Activated CD4-positive, alpha-beta T cell treated with anti-CD3 and anti-CD28 coated beads for 24 hours (primary cell): ENCODE measurements around the gene INTS13.
"Not testable (repeated sequence)": the region's sequence is repeated elsewhere in the genome, so short reads cannot be mapped to it uniquely, and the experiment has no call there.

Experiments
- DNase-seq, 2 donors: peaks; one replicate each; pipeline ENCODE4 v3.0.0-alpha.2; 2020; ENCODE audit warnings: low read depth in 2 of 2

The INTS13 gene

DNA sequence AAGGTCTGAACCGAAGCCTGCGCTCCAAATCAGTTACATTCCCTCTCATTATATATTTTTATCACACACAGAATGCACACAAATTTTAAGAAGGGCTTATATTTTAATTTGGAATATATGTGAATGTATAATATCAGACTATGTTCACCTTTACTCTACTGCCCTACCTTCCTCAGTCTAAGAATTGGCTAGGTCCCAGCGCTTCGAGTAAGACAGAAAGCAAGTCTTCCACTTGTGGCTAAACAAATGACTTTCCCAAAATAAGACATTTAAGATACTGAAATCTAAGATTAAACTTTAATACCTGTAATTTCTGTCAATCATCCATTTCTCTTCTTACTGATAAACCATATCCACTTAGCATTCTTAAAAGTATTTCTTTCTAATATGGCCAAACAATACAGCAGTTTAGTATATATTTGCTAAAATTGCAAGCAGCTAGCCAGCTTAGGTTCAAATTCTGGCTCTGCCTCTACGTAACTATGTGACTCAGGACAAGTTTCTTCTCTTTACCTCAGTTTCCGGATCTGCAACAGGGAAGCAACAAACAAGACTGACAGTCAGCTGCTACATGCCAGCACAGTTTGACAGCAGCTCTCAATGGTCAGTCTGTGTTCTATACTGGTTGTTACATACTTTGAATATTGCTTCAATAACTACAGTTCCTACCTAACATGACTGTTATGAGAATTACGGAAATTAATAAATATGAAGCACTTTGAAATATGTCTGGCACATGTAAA, 2.0 kb downstream of the INTS13 start:
- no peak for DNase-seq

GRCh38 chr12:26929590-26929989, 8.2 kb downstream of the INTS13 start:
- no peak for DNase-seq

DNA sequence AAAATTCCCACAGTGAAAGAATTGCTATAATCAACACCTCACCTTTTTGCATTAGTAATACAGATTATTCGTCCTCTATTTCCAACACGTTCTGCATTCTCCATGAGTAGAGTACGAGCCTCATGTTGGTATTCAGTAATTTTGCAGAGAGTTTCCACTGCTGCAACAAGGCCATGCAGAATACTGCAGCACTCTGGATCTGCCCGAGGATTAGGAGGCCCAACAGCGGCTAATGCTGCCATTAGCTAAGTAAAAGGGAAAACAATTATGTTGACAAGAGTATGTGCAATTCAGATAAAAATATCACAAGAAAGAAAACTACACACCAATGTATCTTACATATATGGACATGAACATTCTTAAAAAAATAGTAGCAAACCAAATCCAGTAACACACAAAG, 9.1 kb downstream of the INTS13 start:
- DNase-seq, result no peak

- no peak for DNase-seq
Measured at GRCh38 chr12:26921886-26922285, 15.9 kb downstream of the INTS13 start.

DNA sequence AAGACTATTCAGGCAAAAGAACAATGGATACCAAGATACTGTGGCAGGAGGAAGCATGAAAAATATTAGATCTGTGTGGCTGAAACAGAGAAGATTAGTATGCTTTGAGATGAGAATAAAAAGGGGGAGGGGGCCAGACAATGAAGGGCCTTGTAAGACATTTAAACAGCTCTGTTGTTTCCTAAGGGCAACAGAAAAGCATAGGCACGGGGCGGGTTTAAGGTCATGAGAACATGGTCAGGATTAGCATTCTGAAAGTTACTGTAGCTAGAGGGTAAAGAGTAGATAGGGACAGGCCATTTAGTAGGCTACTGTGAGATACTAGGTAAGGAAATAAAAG, 18.6 kb downstream of the INTS13 start:
- DNase-seq, result no peak

- DNase-seq, result no peak
Measured at GRCh38 chr12:26918321-26919215, 19.2 kb downstream of the INTS13 start.

GRCh38 chr12:26906704-26907103, 31.1 kb downstream of the INTS13 start:
- DNase-seq, result no peak

- no peak for DNase-seq
Measured at GRCh38 chr12:26906024-26906423, 31.8 kb downstream of the INTS13 start.

DNA sequence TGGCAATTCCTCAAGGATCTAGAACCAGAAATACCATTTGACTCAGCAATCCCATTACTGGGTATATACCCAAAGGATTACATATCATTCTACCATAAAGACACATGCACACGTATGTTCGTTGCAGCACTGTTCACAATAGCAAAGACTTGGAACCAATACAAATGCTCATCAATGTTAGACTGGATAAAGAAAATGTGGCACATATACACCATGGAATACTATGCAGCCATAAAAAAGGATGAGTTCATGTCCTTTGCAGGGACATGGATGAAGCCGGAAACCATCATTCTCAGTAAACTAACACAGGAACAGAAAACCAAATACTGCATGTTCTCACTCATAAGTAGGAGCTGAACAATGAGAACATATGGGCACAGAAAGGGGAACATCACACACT, 34.4 kb downstream of the INTS13 start:
- DNase-seq, result not testable (repeated sequence)

DNA sequence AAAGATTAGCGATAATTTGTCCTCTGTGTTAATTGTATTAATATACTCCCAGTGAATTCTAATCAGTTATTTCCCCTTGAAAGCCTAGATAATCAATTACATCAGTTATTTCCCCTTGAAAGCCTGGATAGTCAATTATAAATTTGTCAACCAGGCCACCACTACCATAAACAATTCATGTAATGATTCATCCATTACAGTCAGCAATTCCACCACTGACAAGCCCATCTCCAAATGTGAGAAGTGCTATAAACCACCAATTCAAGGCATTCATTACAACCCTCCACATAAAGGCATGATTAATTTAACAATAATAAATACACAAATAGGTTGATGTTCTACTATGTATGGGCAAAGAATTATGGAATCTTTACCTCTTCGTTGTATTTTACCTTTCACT, 40.9 kb downstream of the INTS13 start:
- DNase-seq, result no peak

- DNase-seq, result no peak
Measured at GRCh38 chr12:26895672-26896071, 42.1 kb downstream of the INTS13 start.

GRCh38 chr12:26891704-26892103, 46.1 kb downstream of the INTS13 start:
- DNase-seq, result no peak

DNA sequence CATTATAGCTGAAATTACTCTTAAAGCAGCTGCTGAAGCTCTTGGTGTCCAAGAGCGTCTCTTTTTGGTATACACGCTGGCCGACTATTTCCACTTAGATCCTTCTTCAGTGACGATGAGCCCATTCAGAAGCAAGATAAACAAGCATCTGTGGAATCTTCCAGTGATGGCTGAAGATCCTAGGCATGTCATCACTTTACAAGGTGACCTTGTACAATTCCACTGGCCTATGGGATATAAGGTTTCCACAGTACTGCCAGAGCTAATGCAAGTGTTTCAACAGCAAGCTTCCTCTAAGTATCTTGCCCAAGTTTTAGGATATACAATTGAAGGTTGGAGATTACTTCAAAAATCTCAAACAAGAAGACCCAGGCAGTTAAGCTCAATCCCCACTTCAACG, 47.0 kb downstream of the INTS13 start:
- no peak for DNase-seq

- peak; percentile 68 to 77 for DNase-seq
Measured at GRCh38 chr12:26884765-26885576, 52.8 kb downstream of the INTS13 start.

- no peak for DNase-seq
Measured at GRCh38 chr12:26880625-26881024, 57.2 kb downstream of the INTS13 start.

DNA sequence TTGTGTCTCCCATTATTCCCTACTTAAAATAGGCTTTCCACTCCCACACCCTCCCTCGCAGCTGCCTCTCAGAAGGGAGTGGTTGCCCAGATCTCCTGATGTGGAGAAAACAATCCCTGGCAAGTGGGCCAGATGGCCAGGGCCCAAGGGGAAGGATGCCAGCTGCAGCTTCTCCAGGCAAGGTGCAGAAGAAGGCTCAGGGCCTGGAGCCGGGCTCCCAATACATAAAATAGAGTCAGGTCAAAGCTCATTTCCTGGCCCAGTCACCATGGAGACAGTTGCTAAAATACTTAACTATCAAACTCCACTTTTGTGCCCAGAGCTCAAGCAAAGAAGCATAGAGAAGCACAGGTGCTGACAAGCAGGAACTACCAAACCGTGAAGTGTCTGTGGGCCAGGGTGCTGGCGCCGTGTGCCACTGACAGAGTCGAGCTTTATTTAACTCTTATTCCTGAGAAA, 59.1 kb downstream of the INTS13 start:
- DNase-seq, result no peak

GRCh38 chr12:26874501-26875296, 63.1 kb downstream of the INTS13 start:
- no peak for DNase-seq

DNA sequence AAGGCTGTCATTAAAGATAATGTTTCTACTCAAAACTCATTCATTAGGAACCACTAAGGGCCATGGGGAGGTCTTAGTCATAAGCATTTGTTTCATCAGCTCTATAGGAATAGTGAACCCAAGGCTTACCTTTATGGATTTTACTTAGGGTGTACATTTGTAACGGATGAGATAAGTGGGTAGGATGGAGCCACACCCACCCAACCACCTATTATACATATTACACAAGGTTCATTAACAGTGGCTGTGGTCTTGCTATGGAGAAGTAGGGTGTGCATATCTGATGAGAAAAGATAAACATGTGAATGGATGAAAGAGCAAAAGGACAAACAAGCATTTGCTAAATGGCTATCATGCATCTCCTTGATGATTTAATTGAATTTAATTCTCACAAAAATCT, 65.2 kb downstream of the INTS13 start:
- no peak for DNase-seq

DNA sequence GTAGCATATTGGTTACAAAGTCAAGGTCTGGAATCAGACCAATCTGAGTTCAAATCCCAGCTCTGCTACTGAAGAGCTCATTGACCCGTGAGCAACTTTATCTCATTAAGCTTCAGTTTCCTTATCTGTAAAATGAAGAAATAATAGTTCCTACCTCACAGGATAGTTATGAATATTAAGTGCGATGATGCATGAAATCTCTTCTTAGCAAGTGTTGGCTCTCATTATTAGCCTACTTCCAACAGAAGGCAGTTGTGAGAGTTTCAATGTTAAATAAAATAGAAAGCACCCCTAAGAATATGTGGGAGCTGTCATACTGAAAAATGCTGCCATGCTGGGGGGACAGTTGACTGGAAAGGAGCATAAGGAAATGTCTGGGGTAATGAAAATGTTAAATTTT, 65.8 kb downstream of the INTS13 start:
- no peak for DNase-seq

DNA sequence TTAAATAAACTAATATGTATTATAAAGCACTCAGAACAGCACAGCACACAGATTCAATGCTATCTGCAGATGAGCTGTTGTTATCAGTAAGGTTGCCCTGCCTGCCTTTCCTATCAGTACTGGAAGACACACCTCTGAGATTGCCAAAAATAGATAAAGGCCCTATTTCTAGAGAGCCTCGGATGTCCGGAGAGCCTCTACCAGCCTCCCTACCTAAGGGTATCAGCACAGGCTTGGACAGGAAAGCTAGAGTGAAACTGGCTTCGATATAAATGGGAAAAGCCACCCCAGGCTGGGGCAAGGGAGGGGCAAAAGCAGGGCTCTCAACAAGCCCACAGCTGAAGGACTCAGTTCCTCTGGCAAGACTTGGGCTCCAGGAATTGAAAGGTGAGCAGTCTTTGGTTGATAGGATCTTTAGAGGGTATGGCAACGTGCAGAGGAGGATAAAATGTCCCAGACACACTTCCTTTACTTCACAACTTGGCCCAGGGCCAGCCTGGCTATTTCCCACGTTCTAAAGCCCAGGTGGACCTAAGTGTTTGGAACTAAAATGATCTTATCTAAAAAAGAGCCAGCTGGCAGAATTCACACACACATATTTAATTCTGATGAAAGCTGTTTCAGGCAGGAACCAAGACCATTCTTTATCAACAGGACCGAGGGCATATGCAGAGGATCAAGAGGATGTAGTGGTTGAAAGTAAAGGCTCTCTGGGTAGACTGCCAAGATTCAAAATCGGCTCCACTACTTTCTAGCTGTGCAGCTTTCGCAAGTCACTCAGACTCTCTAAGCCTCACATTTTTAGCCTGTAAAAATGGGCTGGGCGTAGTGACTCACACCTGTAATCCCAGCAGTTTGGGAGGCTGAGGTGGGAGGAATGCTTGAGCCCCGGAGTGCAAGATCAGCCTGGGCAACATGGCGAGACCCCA, 67.0 kb downstream of the INTS13 start:
- DNase-seq, result no peak
